OCI-M2 (cell line): ENCODE data around the gene SLC34A1.
"Not testable (repeated sequence)": the region's sequence is repeated elsewhere in the genome, so short reads cannot be mapped to it uniquely, and the experiment has no call there.

ENCODE experiments used
- DNase-seq: peaks from one replicate; lab custom pipeline; 2025; ENCODE audit not compliant: unreplicated experiment; lab: John Stamatoyannopoulos, UW

The SLC34A1 gene

DNA sequence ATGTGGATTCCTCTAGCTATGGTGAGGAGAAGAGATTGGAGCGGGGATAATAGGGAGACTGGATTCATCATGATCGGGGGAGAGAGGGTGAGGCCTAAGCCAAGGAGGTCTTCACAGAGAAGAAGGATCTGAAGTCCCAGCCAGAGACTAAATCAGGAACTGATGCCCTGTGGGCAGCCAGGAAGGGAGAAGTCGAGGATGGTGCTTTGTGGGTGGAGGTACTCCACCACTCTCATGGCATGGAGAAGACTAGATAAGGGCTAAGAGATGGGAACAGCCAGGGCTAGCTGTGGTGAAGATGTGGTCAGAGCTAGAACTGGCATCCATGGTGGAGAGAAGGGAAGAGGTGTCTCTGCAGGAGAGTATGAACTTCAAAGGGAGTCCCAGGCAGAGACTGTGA, 29.5 kb upstream of the SLC34A1 start:
- no peak for DNase-seq

DNA sequence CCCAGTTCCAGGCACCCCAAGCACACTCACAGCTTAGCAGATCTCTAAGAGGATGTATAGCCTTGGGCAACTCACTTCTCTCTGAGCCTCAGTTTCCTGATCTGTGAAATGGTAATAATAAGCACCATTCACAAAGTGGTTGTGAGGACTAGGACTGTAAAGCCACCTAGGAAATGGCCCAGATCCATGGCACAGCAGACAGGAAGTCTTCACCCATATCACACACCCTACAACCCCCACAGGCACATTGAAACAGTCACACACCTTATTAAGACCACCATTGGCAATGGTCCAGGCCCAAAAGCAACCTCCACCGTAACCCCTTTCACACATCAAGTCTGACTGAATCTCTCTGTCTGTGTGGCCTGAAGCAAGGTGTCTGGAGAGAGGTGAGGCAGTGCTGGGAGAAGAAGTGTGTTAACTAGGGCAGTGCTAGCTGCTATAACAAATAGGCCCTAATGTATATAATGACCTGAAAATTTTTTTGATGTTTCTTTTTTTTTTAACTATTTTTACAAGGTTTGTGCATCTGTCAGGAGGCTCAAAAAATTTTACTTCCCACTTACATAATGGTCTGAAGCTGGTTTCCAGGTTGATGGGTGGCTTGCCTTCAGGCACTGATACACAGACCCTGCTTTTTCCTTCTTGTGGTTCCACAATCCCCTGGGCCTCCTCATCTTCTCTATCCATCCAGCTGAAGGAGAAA, 28.9 kb upstream of the SLC34A1 start:
- no peak for DNase-seq

DNA sequence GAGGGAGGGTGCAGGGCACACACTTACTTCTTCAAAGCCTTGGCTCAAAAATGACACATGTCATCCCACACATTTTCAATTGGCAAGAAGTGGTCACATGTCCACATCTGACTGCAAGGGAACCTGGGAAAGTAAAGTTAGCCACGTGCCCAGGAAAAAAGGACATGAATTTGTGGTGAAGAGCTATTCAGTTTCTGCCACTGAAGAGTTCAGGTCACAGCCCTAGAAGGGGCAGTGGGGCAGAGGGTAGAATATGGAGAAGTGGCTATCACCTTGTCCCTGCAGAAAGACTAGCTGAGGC, 28.4 kb upstream of the SLC34A1 start:
- no peak for DNase-seq

DNA sequence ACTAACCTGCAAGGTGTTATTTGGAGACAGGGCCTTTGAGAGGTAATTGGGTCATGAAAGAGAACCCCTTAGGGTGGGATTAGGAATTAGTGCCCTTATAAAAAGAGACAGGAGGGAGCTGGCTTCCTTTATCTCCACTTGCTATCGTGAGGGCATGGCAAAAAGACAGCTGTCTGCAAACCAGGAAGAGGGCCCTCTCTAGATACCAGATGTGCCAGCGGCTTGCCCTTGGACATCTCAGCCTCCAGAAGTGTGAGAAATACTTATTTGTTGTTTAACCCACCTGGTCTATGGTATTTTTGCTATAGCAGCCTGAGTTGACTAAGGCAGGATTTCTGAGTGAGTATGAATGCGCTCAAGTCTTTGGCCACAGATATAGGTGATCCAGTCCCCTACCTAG, 27.5 kb upstream of the SLC34A1 start:
- no peak for DNase-seq

DNA sequence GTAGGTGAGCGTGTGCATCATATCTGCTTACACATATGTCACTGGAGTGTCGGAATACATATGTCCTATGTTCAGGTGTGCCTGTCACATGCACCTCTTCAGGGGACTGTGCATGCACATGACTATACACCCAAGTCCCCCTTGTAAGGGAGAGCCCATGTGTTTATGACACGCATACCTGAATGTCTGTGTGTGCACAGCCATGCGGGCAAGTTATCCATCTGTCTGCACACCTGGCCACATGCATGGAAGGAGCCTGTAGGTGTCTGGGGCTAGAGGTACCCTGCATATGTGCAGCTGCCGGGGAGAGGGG, 27.1 kb upstream of the SLC34A1 start:
- DNase-seq = no peak

DNA sequence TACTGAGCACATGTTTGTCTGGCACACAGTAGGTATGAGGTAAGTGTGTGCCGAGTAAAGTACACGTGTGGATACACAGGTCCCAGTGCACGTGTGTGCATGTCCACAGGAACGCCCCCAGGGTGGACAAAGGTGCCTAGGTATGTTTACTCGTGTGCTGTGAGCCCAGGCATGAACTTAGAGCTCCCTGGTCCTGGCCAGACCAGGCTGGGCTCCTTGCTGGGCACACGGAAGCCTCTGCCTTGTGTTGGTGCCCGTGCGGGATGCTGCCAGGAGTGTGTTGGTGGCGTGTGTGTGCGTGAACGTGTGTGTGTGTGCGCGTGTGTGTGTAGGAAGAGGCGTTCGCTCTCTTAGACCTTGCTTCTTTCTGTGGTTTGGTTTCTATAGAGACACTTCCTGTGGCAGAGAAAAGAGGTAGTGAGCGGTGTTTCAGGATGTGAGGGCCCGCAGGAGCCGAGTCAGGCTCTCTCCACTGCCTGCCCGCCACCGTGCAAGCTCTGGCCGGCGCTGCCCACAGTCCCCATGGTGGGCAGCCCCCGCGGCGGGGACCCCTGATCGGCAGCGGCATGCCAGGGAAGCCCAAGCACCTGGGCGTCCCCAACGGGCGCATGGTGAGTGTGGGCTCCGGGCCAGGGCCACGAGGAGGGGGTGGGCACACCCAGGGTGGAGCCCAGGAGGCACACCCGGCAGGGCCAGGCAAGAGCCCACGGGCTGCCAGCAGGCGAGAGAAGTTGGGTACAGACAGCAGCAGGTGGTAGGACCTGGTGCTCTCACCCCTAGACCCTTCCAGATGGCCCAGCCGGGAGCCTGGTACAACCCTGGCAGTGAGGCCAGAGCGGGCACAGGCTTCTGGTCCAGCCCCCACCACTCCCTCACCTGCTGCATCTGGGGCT, 26.5 kb upstream of the SLC34A1 start, which contains the start of gene RGS14:
RGS14 (plus strand) TSS at position 466 of the 893 bp plus-strand sequence; CDS start at position 567, 101 bp downstream.
- DNase-seq = no peak

DNA sequence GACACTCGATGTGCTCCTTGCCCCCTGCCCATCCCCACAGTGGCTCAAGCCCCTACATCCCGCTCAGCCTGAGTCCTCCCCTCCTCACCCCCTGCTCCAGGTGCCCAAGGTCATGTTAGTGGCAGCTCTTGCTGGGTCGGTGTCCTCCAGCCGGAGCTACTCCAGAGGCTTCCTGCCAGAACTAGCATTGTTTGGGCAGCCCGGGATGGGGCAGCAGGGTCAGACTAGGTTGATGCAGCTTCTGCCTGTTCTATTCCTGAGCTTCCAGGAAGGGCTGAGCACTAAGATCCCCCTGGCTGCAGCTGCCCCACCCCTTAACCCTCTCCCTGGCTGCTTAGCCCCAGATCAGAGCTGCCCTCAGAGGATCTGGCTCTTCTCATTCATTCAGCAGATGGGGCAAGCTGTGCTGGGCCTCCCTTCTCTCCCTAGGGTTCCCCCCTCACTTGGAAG, 25.8 kb upstream of the SLC34A1 start:
- no peak for DNase-seq

DNA sequence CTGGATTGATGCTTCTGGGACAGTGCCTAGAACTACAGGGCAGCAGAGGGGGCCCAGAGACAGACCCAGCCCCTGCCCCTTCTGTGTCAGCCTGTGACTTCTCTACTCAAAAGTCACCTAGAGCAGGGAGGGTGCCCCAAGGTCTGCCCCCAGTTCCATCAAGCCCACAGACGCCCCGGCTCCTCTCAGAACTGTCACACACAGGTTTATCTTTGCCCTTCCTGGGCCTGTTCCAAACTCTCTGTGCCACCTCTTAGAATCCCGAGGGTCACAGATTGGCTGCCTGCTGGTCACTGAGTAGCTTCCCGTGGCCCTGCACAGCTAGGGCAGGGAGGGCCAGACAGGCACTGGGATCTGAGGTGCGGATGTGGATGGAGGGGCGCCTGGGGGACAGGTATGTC, 24.8 kb upstream of the SLC34A1 start:
- DNase-seq = no peak

DNA sequence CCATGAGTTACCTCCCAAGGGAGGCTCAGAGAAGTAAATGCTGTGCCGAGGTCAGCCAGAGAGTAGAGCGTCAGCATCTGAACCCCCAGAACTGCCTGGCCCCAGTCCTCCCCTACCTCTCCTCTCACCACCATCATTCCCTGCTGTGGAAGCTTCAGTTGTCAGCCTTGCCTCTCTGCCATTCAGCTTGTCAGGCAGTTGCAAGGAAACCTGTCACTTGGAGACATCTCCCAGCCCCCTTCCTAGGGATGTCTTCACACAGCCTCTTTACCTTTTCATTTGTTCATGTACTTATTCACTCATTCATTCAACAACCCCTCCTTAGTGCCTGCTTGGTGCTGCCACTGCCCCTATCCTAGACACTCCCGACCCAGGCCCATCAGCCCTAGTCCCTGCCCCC, 24.4 kb upstream of the SLC34A1 start:
- no peak for DNase-seq

DNA sequence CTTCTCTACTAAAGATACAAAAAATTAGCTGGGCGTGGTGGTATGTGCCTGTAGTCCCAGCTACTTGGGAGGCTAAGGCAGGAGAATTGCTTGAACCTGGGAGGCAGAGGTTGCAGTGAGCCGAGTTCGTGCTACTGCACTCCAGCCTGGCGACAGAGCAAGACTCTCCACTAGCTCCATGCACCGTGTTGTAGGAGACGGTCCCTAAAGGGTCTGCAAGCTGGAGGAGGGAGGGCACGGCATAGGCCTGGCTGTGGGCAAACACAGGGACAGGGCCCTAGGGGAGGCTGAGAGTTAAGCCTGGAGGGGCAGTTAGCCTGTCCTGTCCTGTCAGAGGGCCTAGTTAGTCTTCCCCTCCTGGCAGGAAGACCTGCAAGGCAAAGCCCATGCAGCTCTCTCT, 23.5 kb upstream of the SLC34A1 start:
- not testable (repeated sequence) for DNase-seq

DNA sequence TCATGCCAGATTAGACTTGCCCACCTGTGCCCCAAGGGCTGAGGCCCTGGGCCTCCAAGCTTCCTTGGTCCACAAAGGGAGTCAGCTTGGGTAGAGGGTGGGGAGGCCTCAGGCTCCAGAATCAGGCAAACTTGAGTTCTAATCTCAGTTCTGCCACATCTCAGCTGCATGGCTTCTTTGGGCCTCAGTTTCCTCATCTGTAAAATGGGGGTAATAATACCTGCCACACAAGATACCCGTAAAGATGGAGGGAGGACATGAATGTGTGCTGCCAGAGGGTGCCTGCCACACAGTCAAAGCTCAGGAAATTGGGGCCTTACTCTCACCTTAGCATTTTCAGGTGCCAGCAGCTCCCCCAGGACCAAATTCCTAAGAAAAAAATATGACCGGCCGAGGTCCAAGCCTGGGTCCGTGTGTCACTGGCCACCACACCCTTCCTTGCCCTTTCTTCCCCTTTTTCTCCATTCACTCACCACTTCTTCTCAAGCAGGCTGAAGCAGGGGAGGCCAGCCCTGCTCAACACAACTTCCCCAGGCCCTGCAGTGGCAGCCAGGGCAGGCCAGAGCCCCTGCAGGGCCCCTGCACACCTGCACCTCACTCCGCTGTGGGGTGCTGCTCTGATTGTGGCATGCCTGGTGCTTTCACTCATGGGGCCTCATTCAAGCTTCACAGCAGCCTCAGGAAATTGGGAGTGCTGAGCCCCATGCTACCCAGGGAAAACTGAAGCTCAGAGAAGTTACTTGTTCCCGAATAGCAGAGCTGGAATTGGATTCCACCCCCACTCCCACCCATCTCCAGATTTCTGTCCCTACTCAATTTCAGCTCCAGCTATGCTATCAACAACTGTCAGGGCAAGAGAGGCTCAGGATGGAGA, 22.6 kb upstream of the SLC34A1 start:
- DNase-seq = no peak

DNA sequence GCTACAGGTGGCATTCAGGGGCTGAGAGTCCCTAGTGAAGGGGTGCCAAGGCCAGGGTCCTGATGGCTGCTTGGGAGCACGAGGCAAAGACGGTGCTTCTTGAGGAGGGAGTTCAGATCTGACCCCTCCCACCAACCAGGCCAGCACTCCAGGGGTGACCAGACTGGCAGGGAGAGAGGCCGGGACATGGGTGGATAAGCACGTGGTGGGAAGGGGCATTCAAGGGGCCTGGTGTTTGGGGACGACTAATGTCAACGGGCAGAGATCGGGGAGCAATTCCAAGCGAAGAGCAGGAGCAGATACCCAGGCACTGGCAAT, 22.0 kb upstream of the SLC34A1 start:
- no peak for DNase-seq

DNA sequence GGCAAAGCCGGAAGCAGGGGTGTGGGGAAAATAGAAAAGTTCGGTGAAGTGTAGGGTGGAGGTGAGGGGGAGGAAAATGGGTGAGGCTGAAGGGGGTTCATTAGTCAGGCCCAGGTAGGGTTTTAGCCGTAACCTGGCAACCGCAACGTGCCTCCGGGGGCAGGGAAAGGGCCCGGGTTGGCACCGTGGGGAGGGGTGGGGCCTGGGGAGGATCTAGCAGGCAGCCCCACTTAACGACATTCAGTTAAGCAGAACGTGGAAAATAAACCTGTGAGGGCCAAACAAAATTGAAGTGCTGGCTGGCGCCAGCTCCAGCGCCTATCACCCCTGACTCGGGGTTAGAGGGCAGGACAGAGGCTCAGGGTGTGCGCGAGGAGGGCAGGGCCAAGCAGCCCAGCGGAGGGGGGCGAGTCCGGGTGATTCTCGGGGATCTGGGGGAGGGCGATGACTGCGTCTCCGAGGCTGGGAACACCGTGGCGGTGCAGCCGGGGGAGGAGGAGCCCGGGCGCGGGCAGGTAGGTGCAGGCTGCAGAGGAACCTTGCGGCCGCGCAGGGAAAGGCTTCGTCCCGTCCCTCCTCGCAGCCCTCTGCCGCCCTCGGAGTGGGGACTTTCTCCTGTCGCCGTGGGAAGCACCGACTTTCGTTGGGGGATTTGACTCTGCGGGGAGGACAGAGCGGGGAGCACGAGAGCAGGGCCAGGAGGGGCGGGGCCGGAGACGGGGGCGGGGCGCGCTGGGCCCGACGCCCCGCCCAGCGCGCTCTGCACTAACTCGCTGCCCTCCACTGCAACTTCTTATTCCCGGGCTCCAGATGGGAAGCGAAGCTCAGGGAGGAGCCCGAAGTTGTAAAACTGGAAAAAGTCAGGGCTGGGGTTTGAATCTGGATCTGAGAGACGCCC, 21.4 kb upstream of the SLC34A1 start:
- DNase-seq = no peak

DNA sequence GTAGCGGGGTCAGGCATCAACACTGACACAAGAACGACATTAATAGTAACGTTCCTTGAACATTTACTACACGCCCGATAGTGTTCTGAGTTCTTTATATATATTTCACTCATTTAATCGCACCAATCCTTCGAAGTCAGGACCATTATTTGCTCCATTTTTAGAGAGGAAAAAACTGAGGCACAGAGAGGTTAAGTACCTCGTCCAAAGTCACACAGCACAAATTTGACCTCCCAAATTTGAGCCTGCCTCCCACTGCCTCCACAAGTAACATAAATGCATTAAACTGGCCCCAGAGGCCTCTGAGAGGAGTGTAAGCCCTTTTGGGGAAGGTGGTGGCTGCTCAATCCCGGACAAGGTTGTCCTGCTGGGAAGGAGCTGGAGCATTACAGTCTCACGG, 20.7 kb upstream of the SLC34A1 start:
- no peak for DNase-seq

DNA sequence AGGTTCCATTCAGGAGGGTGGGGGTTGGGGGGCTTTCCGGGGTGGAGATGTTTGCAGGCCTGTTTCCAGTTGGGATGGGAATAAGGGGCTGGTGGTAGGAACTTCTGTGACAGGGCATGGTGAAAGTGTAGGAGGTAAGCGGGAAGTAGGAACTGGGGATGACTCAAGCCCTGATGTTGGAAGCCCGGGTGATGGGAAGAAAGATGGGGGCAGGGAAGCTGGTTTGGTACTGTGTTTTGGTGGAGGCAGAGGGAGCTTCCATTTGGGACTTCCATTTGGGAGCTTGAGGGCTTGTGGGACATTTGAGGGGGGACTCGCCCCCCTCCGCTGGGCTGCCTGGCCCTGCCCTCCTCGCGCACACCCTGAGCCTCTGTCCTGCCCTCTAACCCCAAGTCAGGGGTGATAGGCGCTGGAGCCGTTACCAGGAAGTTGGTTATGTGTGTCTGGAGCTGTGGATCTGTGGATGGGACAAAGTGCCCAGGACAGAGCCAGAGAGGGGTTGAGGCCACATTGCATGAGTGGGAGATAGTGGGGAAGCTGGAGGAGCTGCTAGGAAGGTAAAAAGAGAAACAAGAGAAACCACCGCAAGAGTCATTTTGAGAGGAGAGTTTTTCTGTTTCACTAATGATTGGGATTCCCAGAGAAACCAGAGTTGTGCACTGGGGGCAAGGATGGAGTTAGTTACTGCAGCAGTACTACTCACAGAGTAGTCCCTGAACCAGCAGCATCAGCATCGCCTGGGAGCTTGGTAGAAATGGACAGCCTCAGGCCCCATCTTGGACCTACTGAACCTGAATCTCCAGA, 19.9 kb upstream of the SLC34A1 start:
- DNase-seq = no peak

DNA sequence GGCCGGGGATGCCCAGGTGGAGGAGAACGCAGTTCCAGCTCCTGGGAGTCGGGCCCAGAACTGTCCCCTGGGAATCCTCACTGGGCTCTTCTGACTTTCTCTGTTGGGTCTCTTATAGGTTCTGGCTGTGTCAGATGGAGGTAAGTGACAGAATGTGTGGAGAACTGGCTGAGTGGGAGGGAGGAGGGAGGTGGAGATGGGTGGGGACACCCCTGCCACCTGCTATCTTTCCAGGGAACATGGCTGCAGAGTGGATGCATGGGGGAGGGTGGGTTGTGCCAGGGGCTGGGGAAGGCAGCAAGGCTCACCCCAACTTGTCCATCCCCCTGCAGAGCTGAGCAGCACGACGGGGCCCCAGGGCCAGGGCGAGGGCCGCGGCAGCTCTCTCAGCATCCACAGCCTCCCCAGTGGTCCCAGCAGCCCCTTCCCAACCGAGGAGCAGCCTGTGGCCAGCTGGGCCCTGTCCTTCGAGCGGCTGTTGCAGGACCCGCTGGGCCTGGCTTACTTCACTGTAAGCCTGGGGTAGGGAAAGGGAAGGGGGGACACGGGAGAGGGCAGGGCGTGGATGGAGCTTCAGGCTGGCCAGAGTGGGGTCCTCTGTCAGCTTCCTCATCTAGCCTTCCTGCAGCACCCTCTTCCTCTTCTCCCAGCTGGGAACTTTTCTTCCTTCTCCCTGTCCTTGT, 18.2 kb upstream of the SLC34A1 start:
- no peak for DNase-seq

DNA sequence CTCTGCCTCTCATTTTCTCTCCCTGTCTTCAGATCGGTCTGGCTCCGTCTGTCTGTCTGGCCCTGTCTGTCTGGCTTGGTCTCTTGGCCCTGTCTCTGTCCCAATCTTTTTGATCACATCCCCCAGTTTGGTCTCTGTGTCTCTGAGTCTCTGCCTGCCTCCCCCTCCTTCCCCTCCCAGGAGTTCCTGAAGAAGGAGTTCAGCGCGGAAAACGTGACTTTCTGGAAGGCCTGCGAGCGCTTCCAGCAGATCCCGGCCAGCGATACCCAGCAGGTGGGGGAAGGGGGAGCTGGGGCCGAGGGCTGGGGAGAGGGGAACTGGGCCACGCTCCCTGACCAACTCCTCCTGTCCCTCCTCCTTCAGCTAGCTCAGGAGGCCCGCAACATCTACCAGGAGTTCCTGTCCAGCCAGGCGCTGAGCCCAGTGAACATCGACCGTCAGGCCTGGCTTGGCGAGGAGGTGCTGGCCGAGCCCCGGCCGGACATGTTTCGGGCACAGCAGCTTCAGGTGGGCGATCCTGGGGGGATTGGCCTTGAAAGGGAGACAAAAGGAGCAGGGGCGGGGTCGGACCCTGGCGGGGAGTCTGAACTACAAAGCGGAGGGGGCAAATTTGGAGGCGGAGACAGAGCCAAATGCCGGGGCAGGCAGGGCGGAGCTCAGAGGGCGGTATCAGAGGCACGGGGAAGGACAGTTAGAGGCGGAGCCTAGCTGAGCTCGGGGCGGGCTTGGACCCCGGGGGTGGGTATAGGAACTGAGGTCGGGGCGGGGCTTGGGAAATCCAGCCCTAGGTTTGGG, 17.5 kb upstream of the SLC34A1 start:
- no peak for DNase-seq

DNA sequence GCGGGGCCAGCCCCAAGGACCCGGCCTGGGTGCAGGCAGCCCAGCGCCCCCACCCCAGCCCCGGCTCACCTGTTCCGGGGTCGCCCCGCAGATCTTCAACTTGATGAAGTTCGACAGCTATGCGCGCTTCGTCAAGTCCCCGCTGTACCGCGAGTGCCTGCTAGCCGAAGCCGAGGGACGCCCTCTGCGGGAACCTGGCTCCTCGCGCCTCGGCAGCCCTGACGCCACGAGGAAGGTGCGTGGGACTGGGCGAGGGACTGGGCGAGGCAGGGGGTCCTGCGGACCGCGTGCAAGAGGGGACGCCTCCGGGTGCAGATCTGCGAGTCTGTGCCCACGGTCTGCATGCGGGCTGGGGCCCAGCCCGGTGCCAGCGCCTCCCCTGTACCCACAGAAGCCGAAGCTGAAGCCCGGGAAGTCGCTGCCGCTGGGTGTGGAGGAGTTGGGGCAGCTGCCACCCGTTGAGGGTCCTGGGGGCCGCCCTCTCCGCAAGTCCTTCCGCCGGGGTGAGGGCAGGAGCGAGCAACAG, 16.8 kb upstream of the SLC34A1 start:
- DNase-seq = no peak
